SK-N-SH (cell line): Measurements from ENCODE around the gene MYO15A. TPM values are rescaled to one million over a fixed set of nuclear protein-coding genes. Genes with fewer than 3 reads are reported as not detected.

Source experiments
- CTCF ChIA-PET: fragments of 300-600, 350-600 bp; formaldehyde crosslinking; extraction: SDS; loops from one replicate; lab custom pipeline; 2021; lab: Yijun Ruan, JAX
- POLR2A ChIA-PET: fragments of 350-600 bp; sonication (Branson Sonifier 250); formaldehyde crosslinking; extraction: SDS; loops from one replicate; lab custom pipeline; 2020; ENCODE audit warnings: antibody characterized with exemption, inconsistent platforms; lab: Yijun Ruan, JAX
- DNase-seq: peaks from one replicate; pipeline ENCODE4 v3.0.0; 2012
- H2AFZ ChIP-seq: fragments of 200-600 bp; sonication (generic); 2 replicates; pipeline ENCODE4 v1.8.1; 2016; ENCODE audit warnings: antibody characterized with exemption, mild to moderate bottlenecking, low read depth
- H3F3A ChIP-seq: fragments of 200-600 bp; sonication (generic); replicated peaks from 2 replicates; pipeline ENCODE3; 2016; ENCODE audit warnings: antibody characterized with exemption, mild to moderate bottlenecking; ENCODE audit not compliant: insufficient read depth
- H3K27ac ChIP-seq, 2 experiments: fragments of 200-500 bp in 1 of 2; fragments of 200-600 bp in 1 of 2; sonication (Bioruptor generic) in 1 of 2; sonication (generic), shearing (Covaris generic) in 1 of 2; 2 replicates each; pipeline versions ENCODE4 v1.5.1 to v1.6.1; 2014 to 2016; ENCODE audit warnings: low read depth in 2 of 2, inconsistent platforms in 1 of 2, low read length in 1 of 2, mild to moderate bottlenecking in 1 of 2, mixed read lengths in 1 of 2
- H3K27me3 ChIP-seq: fragments of 200-600 bp; sonication (generic), shearing (Covaris generic); 2 replicates; pipeline ENCODE4 v1.6.1; 2016; ENCODE audit warnings: mixed run types; ENCODE audit not compliant: insufficient read depth
- H3K36me3 ChIP-seq, 2 experiments: fragments of 200-500 bp in 1 of 2; fragments of 200-600 bp in 1 of 2; sonication (Bioruptor generic) in 1 of 2; sonication (generic) in 1 of 2; replicated peaks in 1 of 2; 2 replicates each; pipeline versions ENCODE3 to v1.5.1; 2014 to 2016; ENCODE audit warnings: low read length in 1 of 2, mild to moderate bottlenecking in 1 of 2; ENCODE audit not compliant: insufficient read depth in 2 of 2, control insufficient read depth in 1 of 2
- H3K4me1 ChIP-seq, 2 experiments: fragments of 200-500 bp in 1 of 2; fragments of 200-600 bp in 1 of 2; sonication (Bioruptor generic) in 1 of 2; sonication (generic), shearing (Covaris generic) in 1 of 2; 2 replicates each; pipeline versions ENCODE4 v1.5.1 to v1.6.1; 2014 to 2016; ENCODE audit warnings: low read depth in 1 of 2, low read length in 1 of 2, mixed run types in 1 of 2; ENCODE audit not compliant: insufficient read depth in 2 of 2, control insufficient read depth in 1 of 2
- H3K4me2 ChIP-seq: fragments of 200-600 bp; sonication (generic), shearing (Covaris generic); 2 replicates; pipeline ENCODE4 v1.6.1; 2017; ENCODE audit warnings: mixed run types
- H3K4me3 ChIP-seq, 2 experiments: fragments of 200-500 bp in 1 of 2; fragments of 200-600 bp in 1 of 2; sonication (Bioruptor generic) in 1 of 2; sonication (generic), shearing (Covaris generic) in 1 of 2; 2 replicates each; pipeline versions ENCODE4 v1.5.1 to v1.8.1; 2014 to 2016; ENCODE audit warnings: low read depth in 2 of 2, inconsistent platforms in 1 of 2, low read length in 1 of 2, mild to moderate bottlenecking in 1 of 2, mixed read lengths in 1 of 2, moderate library complexity in 1 of 2
- H3K79me2 ChIP-seq: fragments of 200-600 bp; sonication (generic); 2 replicates; pipeline ENCODE4 v1.8.1; 2017; ENCODE audit warnings: mild to moderate bottlenecking; ENCODE audit not compliant: insufficient read depth
- H3K9ac ChIP-seq: fragments of 200-600 bp; sonication (generic); 2 replicates; pipeline ENCODE4 v1.6.1; 2017; ENCODE audit warnings: mixed run types
- H3K9me2 ChIP-seq: fragments of 200-600 bp; sonication (generic); 2 replicates; pipeline ENCODE4 v1.6.1; 2017; ENCODE audit warnings: mixed run types
- H3K9me3 ChIP-seq: fragments of 200-600 bp; sonication (generic); 2 replicates; pipeline ENCODE4 v1.6.1; 2017; ENCODE audit warnings: mixed run types, mild to moderate bottlenecking, moderate library complexity
- H4K20me1 ChIP-seq: fragments of 200-600 bp; sonication (generic); 2 replicates; pipeline ENCODE4 v1.6.1; 2017; ENCODE audit warnings: mild to moderate bottlenecking, mixed run types; ENCODE audit not compliant: insufficient read depth
- CHD2 ChIP-seq: fragments of 150-350 bp; IDR thresholded peaks from 2 replicates; pipeline ENCODE4 v1.6.1; 2018; ENCODE audit warnings: low read length; ENCODE audit not compliant: partially characterized antibody
- EP300 ChIP-seq, 2 experiments: IDR thresholded peaks; 2 replicates each; pipeline versions ENCODE4 v1.4.0 to v1.6.1; 2012; ENCODE audit warnings: borderline replicate concordance in 1 of 2, low read depth in 1 of 2, low read length in 1 of 2
- FOXJ3 ChIP-seq: sonication (generic); formaldehyde crosslinking; IDR thresholded peaks from 2 replicates; pipeline ENCODE4 v1.5.1; 2020; ENCODE audit warnings: mild to moderate bottlenecking, missing genetic modification reagents
- GATA2 ChIP-seq: sonication (generic); formaldehyde crosslinking; IDR thresholded peaks from 2 replicates; pipeline ENCODE4 v1.5.0; 2020; ENCODE audit warnings: mild to moderate bottlenecking, missing genetic modification reagents
- IRF3 ChIP-seq: fragments of 150-350 bp; IDR thresholded peaks from 2 replicates; pipeline ENCODE4 v1.6.1; 2016; ENCODE audit warnings: mild to moderate bottlenecking, low read depth, low read length
- JUND ChIP-seq: IDR thresholded peaks from 2 replicates; pipeline ENCODE4 v1.4.0; 2012
- MAX ChIP-seq: IDR thresholded peaks from 2 replicates; pipeline ENCODE4 v1.4.0; 2012; ENCODE audit warnings: low read depth
- MEF2A ChIP-seq: IDR thresholded peaks from 2 replicates; pipeline ENCODE4 v1.4.0; 2012; ENCODE audit warnings: low read depth, borderline replicate concordance
- MXI1 ChIP-seq: IDR thresholded peaks from 2 replicates; pipeline ENCODE4 v1.6.1; 2012; ENCODE audit warnings: mild to moderate bottlenecking, low read depth, low read length, improper control_type of control experiment
- NFIC ChIP-seq: IDR thresholded peaks from 2 replicates; pipeline ENCODE4 v1.4.0; 2012; ENCODE audit warnings: borderline replicate concordance
- NRF1 ChIP-seq: IDR thresholded peaks from 2 replicates; pipeline ENCODE4 v1.6.1; 2012; ENCODE audit warnings: low read depth, mild to moderate bottlenecking, low read length
- PBX3 ChIP-seq: IDR thresholded peaks from 2 replicates; pipeline ENCODE4; 2012
- POLR2AphosphoS5 ChIP-seq: IDR thresholded peaks from 2 replicates; pipeline ENCODE4 v1.6.1; 2012; ENCODE audit warnings: low read depth, low read length
- RAD21 ChIP-seq: IDR thresholded peaks from 2 replicates; pipeline ENCODE4 v1.6.1; 2012; ENCODE audit warnings: mild to moderate bottlenecking, low read length
- REST ChIP-seq: IDR thresholded peaks from 2 replicates; pipeline ENCODE4 v1.6.1; 2012; ENCODE audit warnings: mild to moderate bottlenecking, low read depth, low read length, moderate library complexity
- TAF1 ChIP-seq: IDR thresholded peaks from 2 replicates; pipeline ENCODE4 v1.6.1; 2012; ENCODE audit warnings: low read depth, mild to moderate bottlenecking, low read length, moderate library complexity, borderline replicate concordance
- USF1 ChIP-seq: IDR thresholded peaks from 2 replicates; pipeline ENCODE4 v1.4.0; 2012; ENCODE audit warnings: low read depth, borderline replicate concordance
- WGBS: methylation state at CpG from one replicate; pipeline ENCODE4 v1.1.6; 2017; ENCODE audit warnings: low lambda C conversion rate; 5-methylcytosine and 5-hydroxymethylcytosine counted together
- polyA plus RNA-seq, 3 experiments: library from polyadenylated mRNA; depleted of rRNA; stranded (reverse); fragments of >200 nt; gene quantifications; 2 replicates each; pipeline ENCODE4 v1.2.3, GENCODE V29; 2012

The MYO15A gene
- polyA plus RNA-seq, 1 of the 3 experiments (the other 2 are of a cell fraction), result 0.43 TPM

GRCh38 chr17:18173740-18174139, 65.2 kb downstream of the MYO15A start:
- no peak overlapping the region for H3K4me3 ChIP-seq
- no peak for DNase-seq
- no peak overlapping the region for H3K4me2 ChIP-seq
- H3K79me2 ChIP-seq, result no peaks in the 10 kb centered on the region
- POLR2A ChIA-PET, result no interaction called here
- H3K27ac ChIP-seq, result no peak overlapping the region
- no peaks in the 10 kb centered on the region for H3K36me3 ChIP-seq
- 77% methylated on average over 4 of the region's 14 CpGs for WGBS
- TF ChIP-seq RAD21 (no peak), NRF1 (no peak), NFIC (no peak), FOXJ3 (CRISPR knock-in tag) (no peak), JUND (no peak), USF1 (no peak), GATA2 (CRISPR knock-in tag) (no peak), CHD2 (no peak), TAF1 (no peak), REST (no peak), EP300 (IDR thresholded peaks at IDR 0.05; ENCODE audit: borderline replicate concordance in 1 of 2, low read depth in 1 of 2, low read length in 1 of 2) (no peak), IRF3 (no peak), MEF2A (no peak), MAX (no peak), PBX3 (no peak), POLR2AphosphoS5 (no peak), MXI1 (no peak)
- H3K9me2 ChIP-seq, result no peaks in the 10 kb centered on the region
- no peaks in the 10 kb centered on the region for H4K20me1 ChIP-seq
- CTCF ChIA-PET, result no interaction called here
- no peaks in the 10 kb centered on the region for H3K27me3 ChIP-seq
- no peak overlapping the region for H2AFZ ChIP-seq
- H3F3A ChIP-seq, result no peaks in the 10 kb centered on the region
- no peaks in the 10 kb centered on the region for H3K9me3 ChIP-seq
- no peak overlapping the region for H3K9ac ChIP-seq
- H3K4me1 ChIP-seq, result no peaks in the 10 kb centered on the region
